ENCODE data around the gene CDH6.
"Not testable (repeated sequence)": the region's sequence is repeated elsewhere in the genome, so short reads cannot be mapped to it uniquely, and the experiment has no call there.

Gene CDH6

GRCh38 chr5:31357038-31357437, 163.6 kb downstream of the CDH6 start:
- ATAC-seq, result no peak
- no peaks in the 10 kb centered on the region for H3K36me3 Mint-ChIP-seq
- no peaks in the 10 kb centered on the region for H3K4me1 Mint-ChIP-seq
- H3K9me3 Mint-ChIP-seq, result peaks cover 13% of the 10 kb centered on the region
- no peaks in the 10 kb centered on the region for H3K27me3 Mint-ChIP-seq
- no peak overlapping the region for H3K4me3 Mint-ChIP-seq
- no peak overlapping the region for H3K27ac Mint-ChIP-seq

- Mint-ChIP-seq H3K4me1 (no peaks in the 10 kb centered on the region), H3K9me3 (peaks cover 13% of the 10 kb centered on the region), H3K27ac (no peak overlapping the region), H3K4me3 (no peak overlapping the region), H3K36me3 (no peaks in the 10 kb centered on the region), H3K27me3 (no peaks in the 10 kb centered on the region)
- no peak for ATAC-seq
These were observed 166.4 kb downstream of the CDH6 start for GRCh38 chr5:31359839-31360238.

- ATAC-seq, result no peak
- Mint-ChIP-seq H3K36me3 (no peaks in the 10 kb centered on the region), H3K9me3 (peaks cover 10% of the 10 kb centered on the region), H3K27me3 (no peaks in the 10 kb centered on the region), H3K4me1 (no peaks in the 10 kb centered on the region), H3K27ac (no peak overlapping the region), H3K4me3 (no peak overlapping the region)
These were observed 167.7 kb downstream of the CDH6 start for GRCh38 chr5:31361234-31361633.

- H3K4me1 Mint-ChIP-seq, H3K4me3 Mint-ChIP-seq, H3K9me3 Mint-ChIP-seq, H3K27me3 Mint-ChIP-seq, H3K27ac Mint-ChIP-seq, ATAC-seq, H3K36me3 Mint-ChIP-seq: not testable (repeated sequence)
These were observed 168.4 kb downstream of the CDH6 start for GRCh38 chr5:31361704-31362528.

GRCh38 chr5:31362529-31362900, 169.0 kb downstream of the CDH6 start:
- peaks cover 3% of the 10 kb centered on the region for H3K9me3 Mint-ChIP-seq
- H3K27ac Mint-ChIP-seq, result no peak overlapping the region
- ATAC-seq, result no peak
- H3K4me3 Mint-ChIP-seq, result no peak overlapping the region
- no peaks in the 10 kb centered on the region for H3K36me3 Mint-ChIP-seq
- no peaks in the 10 kb centered on the region for H3K4me1 Mint-ChIP-seq
- H3K27me3 Mint-ChIP-seq, result no peaks in the 10 kb centered on the region

- no peaks in the 10 kb centered on the region for H3K27me3 Mint-ChIP-seq
- no peak overlapping the region for H3K4me3 Mint-ChIP-seq
- no peak overlapping the region for H3K27ac Mint-ChIP-seq
- ATAC-seq, result no peak
- H3K9me3 Mint-ChIP-seq, result no peaks in the 10 kb centered on the region
- no peaks in the 10 kb centered on the region for H3K36me3 Mint-ChIP-seq
- no peaks in the 10 kb centered on the region for H3K4me1 Mint-ChIP-seq
These were observed 169.6 kb downstream of the CDH6 start for GRCh38 chr5:31362931-31363568.

GRCh38 chr5:31364881-31365636, 171.6 kb downstream of the CDH6 start:
- Mint-ChIP-seq H3K27ac (no peak overlapping the region), H3K4me3 (no peak overlapping the region), H3K36me3 (no peaks in the 10 kb centered on the region), H3K9me3 (no peaks in the 10 kb centered on the region), H3K4me1 (no peaks in the 10 kb centered on the region), H3K27me3 (peaks cover 2% of the 10 kb centered on the region)
- ATAC-seq, result no peak

- Mint-ChIP-seq H3K27ac (no peak overlapping the region), H3K4me3 (no peak overlapping the region), H3K9me3 (no peaks in the 10 kb centered on the region), H3K36me3 (no peaks in the 10 kb centered on the region), H3K4me1 (no peaks in the 10 kb centered on the region), H3K27me3 (peaks cover 9% of the 10 kb centered on the region)
- no peak for ATAC-seq
These were observed 172.3 kb downstream of the CDH6 start for GRCh38 chr5:31365776-31366175.

GRCh38 chr5:31366941-31367340, 173.5 kb downstream of the CDH6 start:
- Mint-ChIP-seq H3K4me1 (no peaks in the 10 kb centered on the region), H3K27ac (no peak overlapping the region), H3K4me3 (no peak overlapping the region), H3K36me3 (no peaks in the 10 kb centered on the region), H3K9me3 (peaks cover 3% of the 10 kb centered on the region), H3K27me3 (peaks cover 17% of the 10 kb centered on the region)
- ATAC-seq, result no peak

- H3K4me1 Mint-ChIP-seq, result no peaks in the 10 kb centered on the region
- H3K27me3 Mint-ChIP-seq, result peaks cover 23% of the 10 kb centered on the region
- ATAC-seq, result no peak
- no peak overlapping the region for H3K27ac Mint-ChIP-seq
- H3K36me3 Mint-ChIP-seq, result no peaks in the 10 kb centered on the region
- peaks cover 3% of the 10 kb centered on the region for H3K9me3 Mint-ChIP-seq
- H3K4me3 Mint-ChIP-seq, result no peak overlapping the region
These were observed 178.6 kb downstream of the CDH6 start for GRCh38 chr5:31372124-31372523.

GRCh38 chr5:31375999-31376720, 182.7 kb downstream of the CDH6 start:
- peaks cover 27% of the 10 kb centered on the region for H3K27me3 Mint-ChIP-seq
- no peaks in the 10 kb centered on the region for H3K36me3 Mint-ChIP-seq
- H3K27ac Mint-ChIP-seq, result no peak overlapping the region
- no peak for ATAC-seq
- no peak overlapping the region for H3K4me3 Mint-ChIP-seq
- H3K4me1 Mint-ChIP-seq, result no peaks in the 10 kb centered on the region
- H3K9me3 Mint-ChIP-seq, result peaks cover 1% of the 10 kb centered on the region

GRCh38 chr5:31377274-31377946, 183.9 kb downstream of the CDH6 start:
- ATAC-seq, result no peak
- H3K36me3 Mint-ChIP-seq, result no peaks in the 10 kb centered on the region
- peaks cover 10% of the 10 kb centered on the region for H3K4me1 Mint-ChIP-seq
- H3K4me3 Mint-ChIP-seq, result no peak overlapping the region
- H3K27ac Mint-ChIP-seq, result no peak overlapping the region
- H3K27me3 Mint-ChIP-seq, result peaks cover 31% of the 10 kb centered on the region
- H3K9me3 Mint-ChIP-seq, result no peaks in the 10 kb centered on the region

GRCh38 chr5:31378136-31378535, 184.7 kb downstream of the CDH6 start:
- no peaks in the 10 kb centered on the region for H3K36me3 Mint-ChIP-seq
- ATAC-seq, result no peak
- peaks cover 26% of the 10 kb centered on the region for H3K27me3 Mint-ChIP-seq
- no peak overlapping the region for H3K4me3 Mint-ChIP-seq
- H3K27ac Mint-ChIP-seq, result no peak overlapping the region
- no peaks in the 10 kb centered on the region for H3K9me3 Mint-ChIP-seq
- H3K4me1 Mint-ChIP-seq, result peaks cover 14% of the 10 kb centered on the region
